ENCODE results near the gene KRT35. TPM values are rescaled to one million over a fixed set of nuclear protein-coding genes. Genes with fewer than 3 reads are reported as not detected.

KRT35 gene
- polyA plus RNA-seq, 4 donors = 0.10 to 0.14 TPM; not detected in 2

DNA sequence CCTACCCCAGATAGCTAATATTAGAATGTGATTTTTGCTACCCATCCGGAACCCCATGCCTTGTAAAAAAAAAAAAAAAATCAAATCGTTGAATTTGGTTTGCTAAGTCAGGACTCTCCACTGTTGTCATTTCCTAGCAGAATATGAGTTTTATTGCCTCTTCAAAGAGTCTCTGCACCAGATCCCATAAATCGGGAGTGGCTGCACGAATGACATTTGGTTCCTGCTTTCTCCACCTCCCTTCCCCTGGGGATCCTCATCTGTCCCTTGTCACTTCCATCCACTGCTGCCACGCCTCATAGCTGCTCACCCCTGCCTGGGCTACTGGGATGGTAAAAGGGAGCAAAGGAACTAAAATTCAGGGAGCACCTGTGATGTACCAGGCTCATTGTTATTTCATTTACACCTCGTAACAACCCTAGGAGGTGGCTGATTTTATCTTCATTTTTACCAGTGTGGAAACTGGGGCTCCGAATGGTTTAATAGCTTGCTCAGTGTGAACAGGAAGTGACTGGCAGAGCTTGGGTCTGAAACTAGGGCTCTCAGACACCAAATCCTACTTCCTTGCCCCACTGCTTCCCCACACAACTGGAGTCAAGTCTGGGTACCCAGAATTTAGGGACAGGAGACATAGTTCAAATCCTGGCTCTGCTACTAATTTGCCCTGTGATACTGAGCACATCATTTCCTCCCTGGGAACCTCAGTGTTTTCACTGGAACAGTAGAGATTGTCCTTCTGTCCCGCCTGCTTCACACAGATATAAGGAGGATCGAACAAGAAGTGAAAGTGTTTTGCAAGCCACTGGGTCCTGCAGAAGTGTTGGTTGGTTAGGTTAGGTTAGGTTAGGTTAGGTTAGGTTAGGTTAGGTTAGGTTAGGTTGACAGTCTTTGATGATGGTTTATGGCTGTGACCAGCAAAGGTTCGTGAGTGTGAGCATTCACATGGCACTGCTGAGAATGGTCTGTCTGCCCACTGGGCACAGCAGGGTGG, 9.3 kb upstream of the KRT35 start:
- no peak for DNase-seq (ENCODE audit: low read depth in 4 of 4, low spot score in 2 of 4)

- DNase-seq (ENCODE audit: low read depth in 4 of 4, low spot score in 2 of 4) = no peak
Measured at GRCh38 chr17:41489531-41489930, 8.6 kb upstream of the KRT35 start, which contains the start of gene KRT36. KRT36 (minus strand) TSS chr17:41489910; CDS start chr17:41489864, 46 bp downstream.

GRCh38 chr17:41486809-41487530, 6.0 kb upstream of the KRT35 start:
- no peak for DNase-seq (ENCODE audit: low read depth in 4 of 4, low spot score in 2 of 4)

DNA sequence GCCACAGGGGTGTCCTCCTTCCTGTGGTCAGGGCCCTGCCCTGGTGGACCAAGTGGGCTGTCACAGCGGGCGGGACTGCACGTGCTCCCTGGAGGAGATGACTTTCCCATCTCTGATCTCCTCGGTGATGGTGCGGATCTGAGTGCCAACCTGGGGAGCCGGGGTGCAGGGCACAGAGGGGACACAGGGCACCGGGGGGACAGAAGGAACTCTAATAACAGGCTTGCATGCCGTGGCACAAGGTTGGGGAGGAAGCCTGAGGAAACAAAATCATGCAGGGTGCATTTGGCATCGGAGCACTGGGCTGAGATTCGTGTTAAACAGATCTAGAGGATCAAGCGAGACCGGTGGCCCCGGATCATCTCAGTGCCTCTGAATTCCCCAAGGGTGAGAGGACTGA, 5.4 kb upstream of the KRT35 start:
- no peak for DNase-seq (ENCODE audit: low read depth in 4 of 4, low spot score in 2 of 4)

GRCh38 chr17:41484920-41485904, 4.3 kb upstream of the KRT35 start:
- no peak for DNase-seq (ENCODE audit: low read depth in 4 of 4, low spot score in 2 of 4)

DNA sequence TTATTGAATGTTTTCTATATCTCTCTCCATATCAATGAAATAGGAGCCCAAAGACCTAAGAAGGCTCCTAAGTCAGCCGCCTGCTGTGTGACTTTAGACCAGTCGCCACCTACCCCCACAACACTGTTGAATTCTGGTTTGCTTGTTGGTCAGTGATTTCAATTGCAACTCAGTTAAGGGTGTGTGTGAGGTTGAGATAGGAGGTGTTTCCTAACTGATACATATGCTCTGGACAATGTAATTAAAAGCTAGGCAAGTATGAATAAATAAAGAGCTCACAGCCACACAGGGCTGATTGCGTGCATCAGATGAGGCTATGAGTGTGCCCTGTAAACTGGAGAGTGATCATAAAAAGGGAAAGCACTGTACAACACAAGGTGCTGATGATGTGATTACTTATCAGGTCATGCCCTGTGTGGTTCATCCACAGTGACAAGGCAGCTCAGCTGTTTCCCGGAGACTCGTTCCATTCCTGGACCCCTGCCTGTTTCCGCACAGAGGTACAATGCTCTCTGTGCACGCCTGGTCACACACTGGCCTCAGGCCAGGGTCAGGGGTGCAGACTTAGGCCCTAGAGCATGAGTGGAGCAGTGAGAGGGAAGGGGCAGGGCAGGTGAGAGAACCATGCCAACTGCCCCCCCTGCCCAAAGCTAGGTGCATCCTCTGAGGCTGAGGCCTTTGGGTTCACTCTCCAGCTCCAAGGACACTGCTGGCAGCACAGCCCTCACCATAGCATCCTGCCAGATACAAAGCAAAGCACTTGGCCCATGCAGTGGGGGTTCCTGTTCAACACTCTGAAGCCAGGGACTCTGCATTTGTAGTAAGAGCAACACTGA, 3.3 kb upstream of the KRT35 start:
- DNase-seq (ENCODE audit: low read depth in 4 of 4, low spot score in 2 of 4) = no peak

GRCh38 chr17:41483531-41483930, 2.6 kb upstream of the KRT35 start:
- no peak for DNase-seq (ENCODE audit: low read depth in 4 of 4, low spot score in 2 of 4)

- DNase-seq (ENCODE audit: low read depth in 4 of 4, low spot score in 2 of 4) = no peak
Measured at GRCh38 chr17:41480581-41480980, 370 bp downstream of the KRT35 start.

DNA sequence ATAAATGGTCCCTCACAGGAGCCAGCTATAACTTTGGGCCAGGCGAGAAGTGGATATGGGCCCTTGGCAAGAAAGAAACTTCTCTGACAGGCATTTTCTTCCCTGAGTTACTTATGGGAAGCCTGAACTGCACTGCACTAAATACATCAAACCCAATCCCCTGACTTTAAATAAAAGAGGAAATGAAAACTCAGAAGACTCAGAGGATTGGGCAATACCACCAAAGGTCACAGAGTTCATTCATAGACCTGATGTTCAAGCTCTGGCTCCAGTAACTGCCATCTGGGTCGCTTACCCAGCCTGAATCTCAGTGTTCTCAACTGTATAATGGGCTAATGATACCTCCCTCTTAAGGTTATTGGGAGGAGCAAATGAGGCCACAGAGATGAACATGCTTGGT, 815 bp downstream of the KRT35 start:
- no peak for DNase-seq (ENCODE audit: low read depth in 4 of 4, low spot score in 2 of 4)

DNA sequence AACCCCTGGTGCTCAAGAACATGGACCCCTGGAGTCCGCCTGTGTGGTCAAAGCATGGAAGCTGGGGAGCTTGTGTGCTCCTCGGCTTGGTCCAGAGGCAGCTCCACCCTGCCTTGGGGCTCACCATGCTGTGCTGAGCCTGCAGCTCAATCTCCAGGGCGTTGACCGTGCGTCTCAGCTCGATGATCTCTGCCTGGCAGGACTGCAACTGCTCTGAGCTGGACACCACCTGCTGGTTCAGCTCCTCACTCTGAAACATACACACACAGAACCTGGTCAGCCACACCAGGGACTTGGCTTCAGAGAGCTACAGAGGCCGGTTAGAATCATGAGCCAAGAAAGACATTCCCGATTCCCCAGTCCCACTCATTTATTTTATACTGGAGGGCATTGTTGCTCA, 2.7 kb downstream of the KRT35 start:
- no peak for DNase-seq (ENCODE audit: low read depth in 4 of 4, low spot score in 2 of 4)

DNA sequence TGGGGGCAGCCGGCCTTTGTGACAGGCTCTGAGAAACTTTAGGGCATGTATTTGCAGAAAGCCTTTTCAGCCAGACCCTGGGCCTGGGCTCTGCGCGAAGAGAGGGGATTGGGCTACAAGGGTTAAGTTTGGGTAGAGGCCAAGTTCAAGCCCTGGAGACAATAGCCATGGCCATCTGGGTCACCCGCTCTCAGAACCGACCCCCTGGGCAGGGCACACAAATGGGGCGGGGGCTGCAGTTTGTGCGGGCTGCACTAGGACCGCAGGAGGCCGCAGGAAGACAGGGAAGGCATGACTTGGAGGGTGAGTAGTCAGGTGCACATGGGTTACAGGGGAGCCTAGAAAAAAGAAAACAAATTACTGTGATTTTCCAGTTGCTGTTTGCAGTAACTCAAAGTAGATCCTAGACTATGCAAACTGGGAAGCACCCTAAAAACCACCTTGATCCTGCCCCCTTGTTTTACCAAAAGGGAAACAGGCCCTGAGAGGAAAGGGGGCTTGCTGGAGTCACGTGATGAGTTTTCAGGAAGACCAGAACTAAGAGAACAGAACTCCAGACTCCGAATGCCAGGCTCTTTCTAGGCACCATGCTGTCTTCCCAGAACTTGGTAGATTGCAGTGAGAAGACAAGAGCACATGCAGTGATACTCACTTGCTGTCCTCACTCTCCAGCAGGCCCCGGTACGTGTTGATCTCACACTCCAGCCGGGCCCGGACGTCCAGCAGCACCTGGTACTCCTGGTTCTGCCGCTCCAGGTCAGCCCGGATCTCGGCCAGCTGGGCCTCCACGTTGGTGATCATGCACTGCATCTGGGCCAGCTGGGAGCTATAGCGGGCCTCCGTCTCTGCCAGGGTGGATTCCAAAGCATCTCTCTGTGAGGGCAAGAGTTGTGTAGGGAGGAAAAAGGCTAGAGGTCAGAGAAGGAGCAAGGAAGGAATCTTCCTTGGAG, 3.8 kb downstream of the KRT35 start:
- no peak for DNase-seq (ENCODE audit: low read depth in 4 of 4, low spot score in 2 of 4)

- no peak for DNase-seq (ENCODE audit: low read depth in 4 of 4, low spot score in 2 of 4)
Measured at GRCh38 chr17:41475421-41475820, 5.5 kb downstream of the KRT35 start.

- DNase-seq (ENCODE audit: low read depth in 4 of 4, low spot score in 2 of 4) = no peak
Measured at GRCh38 chr17:41474863-41475262, 6.1 kb downstream of the KRT35 start.

- no peak for DNase-seq (ENCODE audit: low read depth in 4 of 4, low spot score in 2 of 4)
Measured at GRCh38 chr17:41468346-41468745, 12.6 kb downstream of the KRT35 start.

DNA sequence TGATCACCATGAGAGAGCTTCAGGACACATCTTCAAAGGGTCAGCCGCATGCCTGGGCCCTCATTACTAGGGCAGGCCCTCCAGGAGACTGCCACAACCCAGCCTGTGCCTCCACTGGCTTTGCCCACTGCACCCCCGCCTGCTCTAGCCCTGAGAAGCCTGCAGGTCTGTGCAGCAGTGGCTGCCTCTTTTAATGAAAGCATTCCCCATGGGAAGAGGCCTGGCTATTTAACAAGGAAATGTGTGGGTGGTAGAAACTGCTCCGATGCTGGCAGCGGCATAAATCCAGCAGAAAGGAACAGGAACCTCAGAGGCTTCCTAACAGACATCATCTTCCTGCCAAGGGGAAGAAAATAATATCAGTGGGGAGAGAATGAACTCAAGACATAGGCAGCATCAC, 13.4 kb downstream of the KRT35 start:
- no peak for DNase-seq (ENCODE audit: low read depth in 4 of 4, low spot score in 2 of 4)

DNA sequence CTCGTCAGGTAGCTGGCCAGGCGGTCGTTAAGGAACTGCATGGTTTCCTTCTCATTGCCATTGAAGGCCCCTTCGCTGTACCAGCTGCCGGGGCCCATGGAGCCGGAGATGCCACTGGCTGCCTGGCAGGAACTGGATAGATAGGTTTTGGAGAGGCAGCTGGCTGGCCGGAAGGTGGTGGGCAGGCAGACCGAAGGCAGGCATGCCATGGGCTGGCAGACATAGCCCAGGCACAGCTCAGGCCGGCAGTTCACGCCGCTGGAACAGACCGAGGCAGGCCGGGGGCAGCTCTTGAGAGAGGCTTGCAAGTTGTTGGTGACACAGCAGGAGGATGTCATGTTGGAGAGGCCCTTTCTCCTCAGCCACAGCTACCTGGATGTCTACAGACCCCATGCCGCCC, 14.0 kb downstream of the KRT35 start, which contains the start of gene KRT32:
Gene KRT32 (minus strand): TSS at position 399 of the 400 bp plus-strand sequence. CDS start 61 bp downstream, at position 338.
- no peak for DNase-seq (ENCODE audit: low read depth in 4 of 4, low spot score in 2 of 4)

- no peak for DNase-seq (ENCODE audit: low read depth in 4 of 4, low spot score in 2 of 4)
Measured at GRCh38 chr17:41464682-41465081, 16.3 kb downstream of the KRT35 start.

- DNase-seq (ENCODE audit: low read depth in 4 of 4, low spot score in 2 of 4) = no peak
Measured at GRCh38 chr17:41464173-41464572, 16.8 kb downstream of the KRT35 start.
